Osteocyte (in vitro differentiated cells): Measurements from ENCODE around the gene COL23A1. TPM values are rescaled to one million over a fixed set of nuclear protein-coding genes. Genes with fewer than 3 reads are reported as not detected.

Experiments used
- DNase-seq: peaks from one replicate; pipeline ENCODE4 v3.0.0; 2021; ENCODE audit warnings: mixed read lengths; ENCODE audit not compliant: unreplicated experiment; ENCODE audit errors: extremely low spot score
- H3K27ac Mint-ChIP-seq: one replicate; pipeline ENCODE4 v1.8.0; 2021; ENCODE audit warnings: mild to moderate bottlenecking, mixed read lengths; ENCODE audit not compliant: unreplicated experiment
- H3K27me3 Mint-ChIP-seq: one replicate; pipeline ENCODE4 v1.8.0; 2021; ENCODE audit warnings: mixed read lengths; ENCODE audit not compliant: unreplicated experiment
- H3K36me3 Mint-ChIP-seq: one replicate; pipeline ENCODE4 v1.8.0; 2021; ENCODE audit warnings: mixed read lengths; ENCODE audit not compliant: unreplicated experiment
- H3K4me1 Mint-ChIP-seq: one replicate; pipeline ENCODE4 v1.8.0; 2021; ENCODE audit warnings: mixed read lengths; ENCODE audit not compliant: unreplicated experiment
- H3K4me3 Mint-ChIP-seq: one replicate; pipeline ENCODE4 v1.8.0; 2021; ENCODE audit warnings: mild to moderate bottlenecking, moderate library complexity, mixed read lengths; ENCODE audit not compliant: unreplicated experiment
- H3K9me3 Mint-ChIP-seq: one replicate; pipeline ENCODE4 v1.8.0; 2021; ENCODE audit warnings: mixed read lengths; ENCODE audit not compliant: unreplicated experiment
- total RNA-seq: library from RNA; stranded (reverse); gene quantifications from 2 replicates; pipeline ENCODE4 v1.2.1, GENCODE V29; 2021
- TF ChIP-seq, protein P1 (sequence below): fragments of 200-600 bp; sonication (generic); IDR thresholded peaks from 2 replicates; pipeline ENCODE4 v1.5.0; 2021; ENCODE audit warnings: antibody characterized with exemption, mild to moderate bottlenecking, moderate library complexity

Gene COL23A1
- total RNA-seq, 1 donor from 2014 or later, result not detected

DNA sequence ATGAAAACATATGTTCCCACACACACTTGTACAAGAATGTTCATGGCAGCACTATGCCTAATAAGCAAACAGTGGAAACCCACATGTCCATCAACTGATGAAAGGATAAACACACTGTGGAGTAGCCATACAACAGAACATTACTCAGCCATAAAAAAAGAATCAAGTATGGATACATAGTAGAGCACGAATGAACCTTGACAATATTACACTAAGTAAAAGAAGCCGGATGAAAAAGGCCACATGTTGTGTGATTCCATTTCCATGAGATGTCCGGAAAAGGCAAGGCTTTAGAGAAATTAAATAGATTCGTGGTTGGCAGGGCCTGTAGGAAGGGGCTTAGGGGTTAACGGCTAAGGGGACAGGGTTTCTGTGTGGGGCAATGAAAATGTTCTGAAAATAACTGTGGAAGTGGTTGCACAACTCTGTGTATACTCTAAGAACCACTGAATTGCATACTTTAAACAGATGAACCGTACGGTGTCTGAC is 51.4 kb downstream of the COL23A1 start:
- TF ChIP-seq, protein P1, sequence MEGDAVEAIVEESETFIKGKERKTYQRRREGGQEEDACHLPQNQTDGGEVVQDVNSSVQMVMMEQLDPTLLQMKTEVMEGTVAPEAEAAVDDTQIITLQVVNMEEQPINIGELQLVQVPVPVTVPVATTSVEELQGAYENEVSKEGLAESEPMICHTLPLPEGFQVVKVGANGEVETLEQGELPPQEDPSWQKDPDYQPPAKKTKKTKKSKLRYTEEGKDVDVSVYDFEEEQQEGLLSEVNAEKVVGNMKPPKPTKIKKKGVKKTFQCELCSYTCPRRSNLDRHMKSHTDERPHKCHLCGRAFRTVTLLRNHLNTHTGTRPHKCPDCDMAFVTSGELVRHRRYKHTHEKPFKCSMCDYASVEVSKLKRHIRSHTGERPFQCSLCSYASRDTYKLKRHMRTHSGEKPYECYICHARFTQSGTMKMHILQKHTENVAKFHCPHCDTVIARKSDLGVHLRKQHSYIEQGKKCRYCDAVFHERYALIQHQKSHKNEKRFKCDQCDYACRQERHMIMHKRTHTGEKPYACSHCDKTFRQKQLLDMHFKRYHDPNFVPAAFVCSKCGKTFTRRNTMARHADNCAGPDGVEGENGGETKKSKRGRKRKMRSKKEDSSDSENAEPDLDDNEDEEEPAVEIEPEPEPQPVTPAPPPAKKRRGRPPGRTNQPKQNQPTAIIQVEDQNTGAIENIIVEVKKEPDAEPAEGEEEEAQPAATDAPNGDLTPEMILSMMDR, result no peak
- Mint-ChIP-seq H3K27ac (no peak overlapping the region), H3K27me3 (no peaks in the 10 kb centered on the region), H3K36me3 (no peaks in the 10 kb centered on the region), H3K4me1 (no peaks in the 10 kb centered on the region), H3K4me3 (no peak overlapping the region), H3K9me3 (peaks cover 3% of the 10 kb centered on the region)
- no peak for DNase-seq

DNA sequence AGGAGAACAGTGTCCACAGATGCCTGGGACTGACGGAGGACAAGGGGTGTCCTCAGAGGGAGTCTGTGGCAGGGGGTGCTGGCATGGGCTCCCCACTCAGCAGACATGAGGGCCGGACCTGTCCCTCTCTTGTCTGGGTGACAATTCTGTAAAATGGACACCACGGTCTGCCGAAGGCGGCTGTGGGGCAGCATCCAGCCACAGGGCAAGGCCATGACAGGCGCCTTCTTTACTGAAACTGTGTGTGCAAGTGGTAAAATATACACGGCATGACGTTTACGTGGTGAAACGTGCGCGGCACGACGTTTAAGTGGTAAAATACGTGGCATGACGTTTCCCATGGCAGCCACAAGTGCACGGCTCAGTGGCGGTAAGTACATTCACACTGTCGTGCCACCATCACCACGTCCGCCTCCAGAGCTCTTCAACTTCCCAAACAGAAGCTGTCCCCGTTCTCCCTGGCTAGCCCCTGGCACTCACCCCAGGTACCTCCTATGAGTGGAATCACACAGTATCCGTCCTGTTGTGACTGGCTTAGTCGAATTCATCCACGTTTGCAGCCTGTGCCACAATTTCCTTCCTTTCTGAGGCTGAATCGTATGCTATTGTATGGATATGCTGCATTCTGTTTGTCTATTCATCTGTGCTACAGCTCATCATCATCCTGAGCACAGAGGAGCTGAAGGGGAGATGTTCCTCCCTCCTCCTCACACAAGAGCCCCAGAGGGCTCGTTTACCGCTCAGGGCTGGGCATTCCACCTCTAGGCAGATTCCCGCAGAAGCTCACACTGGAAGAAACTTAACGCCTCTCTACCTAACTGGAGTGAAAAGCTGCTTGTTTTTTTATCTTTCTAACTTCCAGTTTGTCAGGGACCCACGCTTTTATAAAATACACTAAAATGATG is 52.5 kb downstream of the COL23A1 start:
- Mint-ChIP-seq H3K4me3 (no peak overlapping the region), H3K27ac (no peak overlapping the region), H3K4me1 (no peaks in the 10 kb centered on the region), H3K9me3 (peaks cover 3% of the 10 kb centered on the region), H3K36me3 (no peaks in the 10 kb centered on the region), H3K27me3 (no peaks in the 10 kb centered on the region)
- TF ChIP-seq, protein P1, result no peak
- DNase-seq, result no peak

DNA sequence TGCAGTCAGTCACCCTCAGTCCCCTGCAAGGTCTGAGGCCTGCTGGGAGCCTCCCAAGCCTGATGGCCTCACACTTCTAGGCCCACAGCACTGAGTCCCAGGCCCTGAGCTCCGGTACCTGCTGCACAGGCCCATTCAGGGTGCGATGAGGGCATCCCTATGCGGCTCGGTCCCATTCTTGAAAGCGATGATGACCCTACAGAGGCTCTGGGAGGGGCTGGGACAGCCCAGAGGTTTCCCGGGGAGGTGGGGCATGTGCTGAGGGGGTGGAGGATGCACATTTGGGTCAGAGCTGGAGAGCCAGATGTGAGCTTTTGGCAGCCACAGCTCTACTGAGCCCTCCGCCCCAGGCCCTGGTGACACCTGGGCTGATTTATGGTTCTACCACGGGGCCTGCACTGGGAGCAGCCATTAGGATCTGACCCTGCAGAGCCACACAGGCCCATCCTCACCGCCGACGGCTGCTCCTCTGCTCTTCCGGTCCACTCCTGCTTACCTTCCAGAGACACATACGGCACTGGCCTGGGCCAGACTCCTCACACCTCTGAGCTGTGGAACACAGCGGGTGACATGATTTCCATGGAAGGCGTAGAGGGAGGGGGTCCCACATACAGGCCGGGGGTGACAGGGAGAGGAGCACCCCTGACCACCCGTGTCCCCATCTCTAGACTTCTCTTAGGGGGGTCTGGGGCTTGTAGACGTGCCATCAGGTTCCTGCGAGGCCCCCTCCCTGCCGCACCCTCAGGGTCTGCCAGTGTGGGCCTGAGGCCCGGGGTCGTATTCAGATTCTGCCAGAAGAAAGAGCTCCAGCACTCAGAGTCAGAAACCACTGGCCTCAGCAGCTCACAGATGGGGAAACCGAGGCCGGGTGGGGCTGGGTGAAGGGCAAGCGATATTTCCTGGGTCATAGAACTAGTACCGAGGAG is 53.4 kb downstream of the COL23A1 start:
- no peaks in the 10 kb centered on the region for H3K4me1 Mint-ChIP-seq
- peaks cover 3% of the 10 kb centered on the region for H3K9me3 Mint-ChIP-seq
- H3K36me3 Mint-ChIP-seq, result no peaks in the 10 kb centered on the region
- TF ChIP-seq, protein P1, result no peak
- no peak for DNase-seq
- no peak overlapping the region for H3K27ac Mint-ChIP-seq
- no peak overlapping the region for H3K4me3 Mint-ChIP-seq
- no peaks in the 10 kb centered on the region for H3K27me3 Mint-ChIP-seq

DNA sequence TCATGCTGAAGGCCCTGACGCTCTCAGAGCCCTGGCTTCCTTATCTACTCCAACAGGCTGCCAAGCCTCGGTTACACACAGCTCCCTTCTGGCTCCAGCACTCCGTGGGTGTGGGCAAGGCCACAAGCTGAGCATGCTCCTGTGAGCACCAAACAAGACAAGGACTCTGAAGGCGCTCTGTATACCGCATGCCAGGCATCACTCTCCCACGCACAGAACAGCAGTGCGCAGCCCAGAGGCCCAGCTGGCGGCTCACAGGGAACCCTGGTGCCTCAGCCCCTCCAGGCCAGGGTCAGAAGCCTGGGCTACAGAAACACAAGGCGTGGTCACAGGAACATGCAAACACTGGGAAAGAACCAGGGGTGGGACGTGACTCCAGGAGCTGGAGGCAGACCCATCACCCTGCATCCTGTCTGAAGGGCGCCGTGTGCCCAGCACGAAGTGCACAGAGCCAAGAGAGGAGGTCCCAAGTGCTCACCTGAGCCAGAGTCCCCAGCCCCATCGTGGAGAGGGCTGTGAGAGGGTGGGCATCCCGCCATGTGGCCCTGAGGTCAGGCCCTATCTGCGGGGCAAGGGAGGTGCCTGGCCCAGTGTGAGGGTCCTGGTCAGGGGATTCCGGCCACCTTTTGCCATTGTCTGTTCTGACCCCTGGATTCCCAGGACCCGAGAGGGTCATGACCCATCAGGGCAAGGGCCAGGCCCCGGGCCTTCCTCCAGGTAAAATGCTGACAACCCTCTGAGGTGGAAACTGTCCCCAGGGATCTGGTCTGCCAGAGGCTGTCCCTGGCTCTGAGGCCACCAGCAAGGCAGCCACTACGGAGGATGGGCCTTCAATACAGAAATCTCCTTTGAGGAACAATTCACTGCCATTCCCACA is 54.7 kb downstream of the COL23A1 start:
- peaks cover 3% of the 10 kb centered on the region for H3K9me3 Mint-ChIP-seq
- no peak overlapping the region for H3K27ac Mint-ChIP-seq
- TF ChIP-seq, protein P1, result no peak
- no peak for DNase-seq
- no peaks in the 10 kb centered on the region for H3K36me3 Mint-ChIP-seq
- H3K4me3 Mint-ChIP-seq, result no peak overlapping the region
- no peaks in the 10 kb centered on the region for H3K4me1 Mint-ChIP-seq
- no peaks in the 10 kb centered on the region for H3K27me3 Mint-ChIP-seq
